22Rv1 (cell line): Measurements from ENCODE around the gene BNC2.

Experiments used
- CTCF ChIP-seq: fragments of 450-650 bp; IDR thresholded peaks from 2 replicates; pipeline ENCODE4 v1.5.1; 2017; ENCODE audit warnings: mild to moderate bottlenecking
- ZFX ChIP-seq: fragments of 450-650 bp; IDR thresholded peaks from 2 replicates; pipeline ENCODE4 v1.6.1; 2017; ENCODE audit warnings: antibody characterized with exemption, borderline replicate concordance

GRCh38 chr9:16866587-16866986 lies 3.9 kb downstream of the BNC2 start:
- no peak for TF ChIP-seq CTCF
- TF ChIP-seq ZFX, result no peak
